NT2/D1 (cell line): Measurements from ENCODE around the gene KCNJ10.

ENCODE experiments used
- DNase-seq: peaks from one replicate; pipeline ENCODE4 v3.0.0-alpha.2; 2011; ENCODE audit warnings: low read depth, low spot score
- H3K27me3 ChIP-seq: 2 replicates; pipeline ENCODE4 v1.6.0; 2011; ENCODE audit warnings: mild to moderate bottlenecking; ENCODE audit not compliant: insufficient read length, insufficient read depth
- H3K36me3 ChIP-seq: 2 replicates; pipeline ENCODE4 v1.6.1; 2011; ENCODE audit warnings: mild to moderate bottlenecking, low read length, mixed read lengths; ENCODE audit not compliant: insufficient read depth, insufficient read length
- H3K4me1 ChIP-seq: 2 replicates; pipeline ENCODE4 v1.5.1; 2011; ENCODE audit not compliant: insufficient read depth, insufficient read length
- H3K4me3 ChIP-seq: 2 replicates; pipeline ENCODE4 v1.5.1; 2011; ENCODE audit warnings: low read depth; ENCODE audit not compliant: insufficient read length
- H3K9ac ChIP-seq: 2 replicates; pipeline ENCODE4 v1.6.0; 2011; ENCODE audit warnings: low read depth; ENCODE audit not compliant: insufficient read length
- H3K9me3 ChIP-seq: 2 replicates; pipeline ENCODE4 v1.5.1; 2011; ENCODE audit warnings: mild to moderate bottlenecking, low read length; ENCODE audit not compliant: insufficient read depth
- SUZ12 ChIP-seq: IDR thresholded peaks from 2 replicates; pipeline ENCODE4 v1.6.1; 2011; ENCODE audit not compliant: insufficient read length, insufficient read depth; ENCODE audit errors: extremely low read depth
- YY1 ChIP-seq: IDR thresholded peaks from 2 replicates; pipeline ENCODE4 v1.6.1; 2011; ENCODE audit not compliant: insufficient read length, insufficient read depth
- ZNF274 ChIP-seq: IDR thresholded peaks from 2 replicates; pipeline ENCODE4 v1.6.1; 2011; ENCODE audit warnings: mild to moderate bottlenecking, low read depth, low read length

The KCNJ10 gene

GRCh38 chr1:160024195-160024905 lies 45.6 kb downstream of the KCNJ10 start:
- no peaks in the 10 kb centered on the region for H3K9me3 ChIP-seq
- no peaks in the 10 kb centered on the region for H3K4me1 ChIP-seq
- H3K9ac ChIP-seq = no peak overlapping the region
- DNase-seq = no peak
- H3K27me3 ChIP-seq = no peaks in the 10 kb centered on the region
- no peak overlapping the region for H3K4me3 ChIP-seq
- no peaks in the 10 kb centered on the region for H3K36me3 ChIP-seq
- TF ChIP-seq SUZ12 (no peak), YY1 (no peak), ZNF274 (no peak)

- Histone ChIP-seq H3K4me1 (no peaks in the 10 kb centered on the region), H3K27me3 (no peaks in the 10 kb centered on the region), H3K9ac (no peak overlapping the region), H3K4me3 (no peak overlapping the region), H3K36me3 (no peaks in the 10 kb centered on the region), H3K9me3 (no peaks in the 10 kb centered on the region)
- TF ChIP-seq YY1 (no peak), ZNF274 (no peak), SUZ12 (no peak)
- no peak for DNase-seq
Observed at GRCh38 chr1:160022330-160023310, 47.3 kb downstream of the KCNJ10 start.

- Histone ChIP-seq H3K27me3 (no peaks in the 10 kb centered on the region), H3K36me3 (no peaks in the 10 kb centered on the region), H3K4me3 (no peak overlapping the region), H3K4me1 (no peaks in the 10 kb centered on the region), H3K9me3 (no peaks in the 10 kb centered on the region), H3K9ac (no peak overlapping the region)
- TF ChIP-seq YY1 (no peak), ZNF274 (no peak), SUZ12 (no peak)
- no peak for DNase-seq
Observed at GRCh38 chr1:160021376-160022074, 48.4 kb downstream of the KCNJ10 start.

- TF ChIP-seq ZNF274 = no peak
- TF ChIP-seq SUZ12 = no peak
- TF ChIP-seq YY1 = no peak
- H3K27me3 ChIP-seq = no peaks in the 10 kb centered on the region
- no peak for DNase-seq
- H3K4me3 ChIP-seq = no peak overlapping the region
- no peaks in the 10 kb centered on the region for H3K4me1 ChIP-seq
- no peak overlapping the region for H3K9ac ChIP-seq
- H3K9me3 ChIP-seq = no peaks in the 10 kb centered on the region
- no peaks in the 10 kb centered on the region for H3K36me3 ChIP-seq
Observed at GRCh38 chr1:160020196-160020595, 49.8 kb downstream of the KCNJ10 start.

GRCh38 chr1:160018900-160019299 lies 51.1 kb downstream of the KCNJ10 start:
- TF ChIP-seq SUZ12 (no peak), YY1 (no peak), ZNF274 (no peak)
- no peaks in the 10 kb centered on the region for H3K4me1 ChIP-seq
- no peaks in the 10 kb centered on the region for H3K27me3 ChIP-seq
- H3K9me3 ChIP-seq = no peaks in the 10 kb centered on the region
- no peak for DNase-seq
- no peaks in the 10 kb centered on the region for H3K36me3 ChIP-seq
- no peak overlapping the region for H3K9ac ChIP-seq
- no peak overlapping the region for H3K4me3 ChIP-seq

DNA sequence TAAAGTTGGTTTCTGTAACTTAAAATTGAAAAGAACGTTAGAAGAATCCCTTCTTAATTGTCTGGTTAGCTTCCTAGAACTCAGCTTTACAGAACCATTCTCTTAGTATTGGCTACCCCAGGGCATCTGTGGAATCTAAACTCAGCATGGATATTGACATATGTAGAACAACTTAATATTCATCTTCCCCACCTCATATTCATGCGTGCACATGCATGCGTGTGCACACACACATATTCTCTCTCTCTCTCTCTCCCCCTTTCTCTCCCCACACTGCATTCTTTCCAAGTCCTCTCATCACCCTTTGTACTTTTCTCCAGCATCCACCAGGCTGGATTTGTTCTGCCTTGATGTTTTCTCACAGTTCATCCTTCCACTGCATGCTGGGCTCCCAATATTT lies 51.6 kb downstream of the KCNJ10 start:
- no peaks in the 10 kb centered on the region for H3K27me3 ChIP-seq
- H3K4me1 ChIP-seq = no peaks in the 10 kb centered on the region
- no peaks in the 10 kb centered on the region for H3K9me3 ChIP-seq
- H3K4me3 ChIP-seq = no peak overlapping the region
- no peak overlapping the region for H3K9ac ChIP-seq
- no peaks in the 10 kb centered on the region for H3K36me3 ChIP-seq
- no peak for DNase-seq
- TF ChIP-seq SUZ12 = no peak
- no peak for TF ChIP-seq YY1
- TF ChIP-seq ZNF274 = no peak
